Body of pancreas (tissue), 4 donors: ENCODE results near the gene ZNF689. TPM values are rescaled to one million over a fixed set of nuclear protein-coding genes. Genes with fewer than 3 reads are reported as not detected.
A peak's percentile ranks its signal among the peaks of the same experiment; 100 is the strongest.

Experiments
- ATAC-seq: fragments of 150-250 bp; one replicate; pipeline ENCODE4 v1.9.1; 2016
- DNase-seq, 4 donors: peaks; one replicate each; pipeline ENCODE4 v3.0.0-alpha.2; 2019
- H3K27ac ChIP-seq, 4 donors: fragments of 200-600 bp; sonication (generic); 1 replicate in 3 of 4; 2 replicates in 1 of 4; pipeline versions ENCODE4 v1.5.1 to v1.6.1; 2016 to 2019; ENCODE audit warnings: mild to moderate bottlenecking in 1 of 4, mixed read lengths in 1 of 4, moderate library complexity in 1 of 4
- H3K27me3 ChIP-seq, 2 donors: fragments of 200-600 bp; sonication (generic); one replicate each; pipeline ENCODE4 v1.6.0; 2016; ENCODE audit warnings: mild to moderate bottlenecking in 1 of 2
- H3K36me3 ChIP-seq, 2 donors: fragments of 200-600 bp; sonication (generic); replicated peaks in 1 of 2; 2 replicates each; pipeline ENCODE4 v1.5.1; 2016; ENCODE audit warnings: low read depth in 2 of 2; ENCODE audit not compliant: insufficient read depth in 1 of 2
- H3K4me1 ChIP-seq: fragments of 200-600 bp; sonication (generic); one replicate; pipeline ENCODE4 v1.6.0; 2016
- H3K4me3 ChIP-seq, 2 donors: fragments of 200-600 bp; sonication (generic); 1 replicate in 1 of 2; 2 replicates in 1 of 2; pipeline ENCODE4 v1.5.1; 2016 to 2019
- H3K9me3 ChIP-seq, 3 donors: fragments of 200-600 bp; sonication (generic); 1 replicate in 2 of 3; 2 replicates in 1 of 3; pipeline ENCODE4 v1.5.1; 2016
- POLR2A ChIP-seq, 3 donors: fragments of 450-650 bp; IDR thresholded peaks; one replicate each; pipeline ENCODE4 v1.6.1; 2016; ENCODE audit warnings: antibody characterized with exemption in 3 of 3, mild to moderate bottlenecking in 2 of 3
- WGBS, 2 donors: methylation state at CpG; one replicate each; pipeline ENCODE4 v1.1.5; 2017; 5-methylcytosine and 5-hydroxymethylcytosine counted together
- intact Hi-C: fragments of 100-400 bp; cut with DNase I; formaldehyde crosslinking; loops from one replicate; pipeline ENCODE4 v1.15.1; 2023
- total RNA-seq, 2 donors: library from RNA; depleted of rRNA; stranded (reverse); fragments of >200 nt; gene quantifications; one replicate each; pipeline ENCODE4 v1.1.0, GENCODE V29; 2016
- TF ChIP-seq, protein P1 (sequence below), 7 experiments: fragments of 450-650 bp in 4 of 7; fragments of 200-600 bp in 3 of 7; sonication (generic) in 3 of 7; IDR thresholded peaks; one replicate each; pipeline ENCODE4 v1.5.1; 2016 to 2019; ENCODE audit warnings: antibody characterized with exemption in 7 of 7

The ZNF689 gene
- total RNA-seq, 2 donors from 2014 or later: 4.6 to 7.0 TPM

DNA sequence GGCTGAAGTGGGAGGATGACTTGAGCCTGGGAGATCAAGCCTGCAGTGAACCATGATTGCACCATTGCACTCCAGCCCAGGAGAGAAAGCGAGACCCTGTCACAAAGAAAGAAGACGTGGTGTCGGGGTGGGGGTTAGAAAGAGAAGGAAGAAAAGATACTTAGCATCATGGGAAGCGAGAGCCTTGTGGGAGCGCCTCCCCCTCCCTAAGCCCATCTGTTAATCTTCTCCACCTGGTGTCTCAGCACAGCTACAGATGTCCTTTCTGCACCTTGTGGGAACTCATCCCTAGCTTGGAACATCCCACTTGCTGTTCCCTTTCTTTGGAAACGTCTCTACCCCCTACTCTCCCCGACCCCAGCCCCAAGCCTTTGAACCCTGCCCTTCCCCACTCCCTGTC is 44.7 kb downstream of the ZNF689 start:
- H3K4me1 ChIP-seq: peaks cover 14% of the 10 kb centered on the region
- no peak for TF ChIP-seq POLR2A (IDR thresholded peaks at IDR 0.05)
- TF ChIP-seq, protein P1, sequence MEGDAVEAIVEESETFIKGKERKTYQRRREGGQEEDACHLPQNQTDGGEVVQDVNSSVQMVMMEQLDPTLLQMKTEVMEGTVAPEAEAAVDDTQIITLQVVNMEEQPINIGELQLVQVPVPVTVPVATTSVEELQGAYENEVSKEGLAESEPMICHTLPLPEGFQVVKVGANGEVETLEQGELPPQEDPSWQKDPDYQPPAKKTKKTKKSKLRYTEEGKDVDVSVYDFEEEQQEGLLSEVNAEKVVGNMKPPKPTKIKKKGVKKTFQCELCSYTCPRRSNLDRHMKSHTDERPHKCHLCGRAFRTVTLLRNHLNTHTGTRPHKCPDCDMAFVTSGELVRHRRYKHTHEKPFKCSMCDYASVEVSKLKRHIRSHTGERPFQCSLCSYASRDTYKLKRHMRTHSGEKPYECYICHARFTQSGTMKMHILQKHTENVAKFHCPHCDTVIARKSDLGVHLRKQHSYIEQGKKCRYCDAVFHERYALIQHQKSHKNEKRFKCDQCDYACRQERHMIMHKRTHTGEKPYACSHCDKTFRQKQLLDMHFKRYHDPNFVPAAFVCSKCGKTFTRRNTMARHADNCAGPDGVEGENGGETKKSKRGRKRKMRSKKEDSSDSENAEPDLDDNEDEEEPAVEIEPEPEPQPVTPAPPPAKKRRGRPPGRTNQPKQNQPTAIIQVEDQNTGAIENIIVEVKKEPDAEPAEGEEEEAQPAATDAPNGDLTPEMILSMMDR (IDR thresholded peaks at IDR 0.05): no peak
- no peaks in the 10 kb centered on the region for H3K36me3 ChIP-seq
- WGBS, 2 donors: 66 to 67% methylated on average over 7 of the region's 7 CpGs
- no peak overlapping the region for H3K27ac ChIP-seq
- intact Hi-C loops: no loop called here
- DNase-seq (no peak), ATAC-seq (no peak)
- no peaks in the 10 kb centered on the region for H3K9me3 ChIP-seq
- no peaks in the 10 kb centered on the region for H3K27me3 ChIP-seq
- no peak overlapping the region for H3K4me3 ChIP-seq

DNA sequence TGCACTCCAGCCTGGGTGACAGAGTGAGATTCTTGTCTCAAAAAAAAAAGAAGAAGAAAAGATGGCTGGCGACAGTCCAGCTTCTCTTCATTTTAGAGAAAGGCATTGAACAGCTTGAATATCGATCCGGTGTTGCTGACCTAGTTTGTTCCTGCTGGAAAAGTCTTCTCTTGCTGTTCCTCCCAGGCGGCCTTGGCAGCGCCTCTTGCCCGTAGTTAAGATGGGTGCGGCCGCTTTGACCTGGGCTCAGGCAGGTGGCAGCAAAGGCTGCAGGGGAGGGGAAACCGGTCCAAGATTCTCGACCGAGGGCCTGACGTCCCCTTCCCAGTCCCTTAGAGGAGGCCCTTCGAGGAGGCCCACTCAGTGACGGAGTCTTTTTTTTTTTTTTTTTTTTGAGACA is 48.2 kb downstream of the ZNF689 start:
- intact Hi-C loops: no loop called here
- H3K27ac ChIP-seq: no peak overlapping the region
- H3K27me3 ChIP-seq: no peaks in the 10 kb centered on the region
- ATAC-seq (no peak), DNase-seq (no peak)
- H3K9me3 ChIP-seq: no peaks in the 10 kb centered on the region
- TF ChIP-seq, protein P1 (IDR thresholded peaks at IDR 0.05): no peak
- TF ChIP-seq POLR2A (IDR thresholded peaks at IDR 0.05): no peak
- 75 to 79% methylated on average over 10 to 14 of the region's 14 CpGs for WGBS, 2 donors
- H3K4me1 ChIP-seq: peaks cover 16% of the 10 kb centered on the region
- H3K36me3 ChIP-seq: no peaks in the 10 kb centered on the region
- no peak overlapping the region for H3K4me3 ChIP-seq

DNA sequence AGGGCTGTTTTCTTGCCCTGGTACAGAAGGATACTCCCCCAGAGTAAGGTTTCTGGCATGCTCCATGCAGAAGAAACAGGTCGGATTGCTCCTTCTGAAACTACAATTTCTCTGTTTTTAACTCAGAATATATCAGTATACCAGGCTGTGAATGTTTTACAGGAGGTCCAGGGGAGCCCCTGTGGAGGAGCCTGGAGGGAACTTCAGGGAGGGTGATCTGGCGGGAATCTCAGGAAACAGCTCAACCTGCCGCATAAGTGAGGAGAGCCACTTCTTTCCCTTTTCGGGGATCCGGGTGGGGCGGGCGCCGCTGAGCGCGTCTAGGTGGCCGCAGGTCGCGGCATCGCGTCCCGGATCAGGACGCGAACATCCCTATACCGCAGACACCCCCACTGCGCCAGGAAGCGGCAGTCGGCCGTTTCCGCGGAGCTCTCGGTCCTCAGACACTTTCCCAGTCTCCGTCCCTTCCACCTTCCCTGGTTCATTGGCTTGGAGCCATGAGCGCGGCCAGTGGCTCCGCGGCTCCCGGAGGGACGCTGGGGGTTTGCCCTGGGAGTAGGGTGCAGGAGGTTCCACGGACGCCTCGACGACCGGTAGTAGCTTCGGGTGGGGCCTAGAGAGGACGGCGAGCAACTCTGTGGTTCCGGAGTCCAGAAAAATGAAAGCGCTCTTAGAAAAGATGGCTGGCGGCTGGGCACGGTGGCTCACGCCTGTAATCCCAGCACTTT is 48.9 kb downstream of the ZNF689 start:
- no peaks in the 10 kb centered on the region for H3K36me3 ChIP-seq
- peaks cover 24% of the 10 kb centered on the region for H3K4me1 ChIP-seq
- peak overlapping the region in 1 of 2 donors; percentile 11 for H3K4me3 ChIP-seq
- peak in 1 of 3 donors; percentile 18 for TF ChIP-seq POLR2A (IDR thresholded peaks at IDR 0.05)
- TF ChIP-seq, protein P1 (IDR thresholded peaks at IDR 0.05): no peak
- H3K9me3 ChIP-seq: no peaks in the 10 kb centered on the region
- peak overlapping the region in 2 of 4 donors; percentile 56 to 61 for H3K27ac ChIP-seq
- DNase-seq (peak in 3 of 4 donors; percentile 20 to 36 (median 30)), ATAC-seq (no peak)
- no peaks in the 10 kb centered on the region for H3K27me3 ChIP-seq
- 17 to 35% methylated on average over 13 to 44 of the region's 46 CpGs for WGBS, 2 donors
- intact Hi-C loops: no loop called here

DNA sequence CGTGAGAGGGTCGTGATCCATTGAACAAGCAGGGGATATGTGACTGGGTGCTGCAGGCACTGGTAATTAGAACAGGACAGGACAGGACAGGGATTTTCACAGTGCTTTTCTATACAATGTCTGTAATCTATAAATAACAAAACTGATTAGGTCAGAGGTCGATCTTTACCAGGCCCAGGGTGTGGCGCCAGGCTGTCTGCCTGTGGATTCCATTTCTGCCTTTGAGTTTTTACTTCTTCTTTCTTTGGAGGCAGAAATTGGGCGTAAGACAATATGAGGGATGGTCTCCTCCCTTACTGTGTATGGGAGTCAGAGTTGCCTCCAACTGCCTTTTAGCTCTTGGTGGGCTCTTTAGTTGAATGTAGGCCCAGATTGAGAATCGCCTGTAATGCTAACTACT is 50.5 kb downstream of the ZNF689 start:
- Histone ChIP-seq H3K36me3 (peaks cover 0 to 2% of the 10 kb centered on the region in 2 donors), H3K27ac (no peak overlapping the region), H3K27me3 (no peaks in the 10 kb centered on the region), H3K4me3 (no peak overlapping the region), H3K4me1 (peaks cover 29% of the 10 kb centered on the region), H3K9me3 (no peaks in the 10 kb centered on the region)
- intact Hi-C loops: no loop called here
- DNase-seq (no peak), ATAC-seq (no peak)
- 85 to 94% methylated on average over 6 of the region's 6 CpGs for WGBS, 2 donors
- TF ChIP-seq POLR2A (IDR thresholded peaks at IDR 0.05): no peak
- TF ChIP-seq, protein P1 (IDR thresholded peaks at IDR 0.05): no peak
